VCaP (cell line): ENCODE measurements around the gene GFPT1.
A peak's percentile ranks its signal among the peaks of the same experiment; 100 is the strongest.

ENCODE experiments used
- H3K27ac ChIP-seq: fragments of 450-650 bp; 2 replicates; pipeline ENCODE4 v1.5.1; 2017
- TF ChIP-seq, protein P1 (sequence below): fragments of 450-650 bp; conservative IDR thresholded peaks from 2 replicates; pipeline ENCODE4 v1.5.1; 2017; ENCODE audit warnings: mild to moderate bottlenecking, moderate library complexity

GFPT1 gene

DNA sequence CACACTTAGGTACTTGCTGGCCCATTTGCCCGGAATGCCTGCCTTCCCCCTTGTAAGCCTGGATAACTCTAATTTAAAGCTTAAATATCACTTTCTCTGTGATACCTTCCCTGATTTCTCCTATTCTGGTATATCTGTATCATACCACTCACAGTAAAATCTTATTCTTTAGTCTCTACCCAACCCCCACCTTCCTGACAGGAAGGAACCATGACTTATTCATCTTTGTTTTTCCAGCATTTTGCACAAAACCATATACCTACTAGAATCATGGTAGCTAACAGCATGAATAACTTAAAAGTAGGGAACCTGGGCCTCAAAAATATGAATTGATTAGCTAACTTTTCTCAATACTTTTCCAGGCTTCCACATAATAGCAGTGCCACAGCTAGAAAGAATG is 111.5 kb downstream of the GFPT1 start:
- no peak overlapping the region for H3K27ac ChIP-seq
- TF ChIP-seq, protein P1, sequence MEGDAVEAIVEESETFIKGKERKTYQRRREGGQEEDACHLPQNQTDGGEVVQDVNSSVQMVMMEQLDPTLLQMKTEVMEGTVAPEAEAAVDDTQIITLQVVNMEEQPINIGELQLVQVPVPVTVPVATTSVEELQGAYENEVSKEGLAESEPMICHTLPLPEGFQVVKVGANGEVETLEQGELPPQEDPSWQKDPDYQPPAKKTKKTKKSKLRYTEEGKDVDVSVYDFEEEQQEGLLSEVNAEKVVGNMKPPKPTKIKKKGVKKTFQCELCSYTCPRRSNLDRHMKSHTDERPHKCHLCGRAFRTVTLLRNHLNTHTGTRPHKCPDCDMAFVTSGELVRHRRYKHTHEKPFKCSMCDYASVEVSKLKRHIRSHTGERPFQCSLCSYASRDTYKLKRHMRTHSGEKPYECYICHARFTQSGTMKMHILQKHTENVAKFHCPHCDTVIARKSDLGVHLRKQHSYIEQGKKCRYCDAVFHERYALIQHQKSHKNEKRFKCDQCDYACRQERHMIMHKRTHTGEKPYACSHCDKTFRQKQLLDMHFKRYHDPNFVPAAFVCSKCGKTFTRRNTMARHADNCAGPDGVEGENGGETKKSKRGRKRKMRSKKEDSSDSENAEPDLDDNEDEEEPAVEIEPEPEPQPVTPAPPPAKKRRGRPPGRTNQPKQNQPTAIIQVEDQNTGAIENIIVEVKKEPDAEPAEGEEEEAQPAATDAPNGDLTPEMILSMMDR: no peak

DNA sequence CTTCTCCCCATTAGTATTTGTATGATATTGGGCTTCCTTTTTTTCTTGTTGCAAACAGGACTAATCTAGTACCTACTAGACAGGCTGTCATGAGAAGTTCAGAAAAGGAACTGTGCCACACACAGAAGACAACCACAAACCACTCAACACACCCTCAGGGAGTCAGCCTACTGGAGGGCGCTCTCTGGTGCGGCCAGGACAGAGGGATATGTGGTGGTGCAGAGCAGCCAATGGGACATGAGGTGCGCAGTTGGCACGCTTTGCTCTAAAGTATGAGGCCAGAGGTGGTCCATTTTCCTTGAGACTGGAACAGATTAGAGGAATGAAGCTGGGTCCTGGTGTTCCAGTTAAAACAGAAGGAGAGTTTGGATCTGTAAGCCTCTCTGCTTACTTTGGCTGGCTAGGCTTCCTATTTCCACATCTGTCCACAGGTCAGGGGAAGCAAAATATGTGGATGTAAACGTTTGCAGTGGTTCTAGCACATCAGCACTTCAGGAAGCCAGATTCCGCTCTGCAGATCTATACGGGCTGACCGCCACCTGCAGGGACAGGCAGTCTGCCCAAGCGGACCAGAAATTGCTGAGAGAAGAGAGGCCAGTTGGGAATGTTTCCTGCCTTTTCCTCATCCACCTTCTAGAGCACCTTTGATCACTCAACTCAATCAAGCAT is 114.1 kb downstream of the GFPT1 start:
- no peak overlapping the region for H3K27ac ChIP-seq
- TF ChIP-seq, protein P1: peak; percentile 56; the same call in 1 of the 2 replicates

DNA sequence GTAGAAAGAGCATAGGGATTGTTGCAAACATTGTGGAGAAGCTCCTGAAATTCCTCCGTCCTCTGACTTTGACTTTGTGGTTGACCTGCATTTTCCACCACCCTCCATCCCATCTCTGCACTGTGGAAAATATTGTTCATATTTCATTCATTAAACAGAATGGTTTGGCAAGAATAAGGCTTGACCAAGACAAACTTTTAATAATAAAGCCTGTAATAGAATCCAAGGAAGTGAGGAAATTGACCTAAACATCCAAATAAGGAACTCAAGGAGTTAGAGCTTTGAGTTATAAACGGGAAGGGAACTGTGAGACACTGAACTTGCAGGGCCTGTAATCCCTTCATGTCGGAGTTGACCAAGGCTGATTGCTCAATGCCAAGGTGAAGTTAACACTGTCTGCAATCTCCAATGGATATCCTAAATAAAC is 115.2 kb downstream of the GFPT1 start:
- H3K27ac ChIP-seq: no peak overlapping the region
- TF ChIP-seq, protein P1: no peak
